ENCODE measurements around the gene DQX1.

DQX1 gene

GRCh38 chr2:74535440-74535965 lies 9.5 kb upstream of the DQX1 start:
- no peak for TF ChIP-seq CTCF (IDR thresholded peaks at IDR 0.05; ENCODE audit: extremely low read depth, missing control alignments)
- no peak for DNase-seq (ENCODE audit: low spot score)

- no peak for DNase-seq (ENCODE audit: low spot score)
- TF ChIP-seq CTCF (IDR thresholded peaks at IDR 0.05; ENCODE audit: extremely low read depth, missing control alignments) = no peak
Measured at GRCh38 chr2:74534411-74534810, 8.4 kb upstream of the DQX1 start.

GRCh38 chr2:74533464-74533863 lies 7.4 kb upstream of the DQX1 start:
- TF ChIP-seq CTCF (IDR thresholded peaks at IDR 0.05; ENCODE audit: extremely low read depth, missing control alignments) = no peak
- DNase-seq (ENCODE audit: low spot score) = no peak

GRCh38 chr2:74532222-74532621 lies 6.2 kb upstream of the DQX1 start:
- DNase-seq (ENCODE audit: low spot score) = peak; percentile 52
- TF ChIP-seq CTCF (IDR thresholded peaks at IDR 0.05; ENCODE audit: extremely low read depth, missing control alignments) = peak; percentile 25

GRCh38 chr2:74531666-74532065 lies 5.6 kb upstream of the DQX1 start:
- DNase-seq (ENCODE audit: low spot score) = no peak
- TF ChIP-seq CTCF (IDR thresholded peaks at IDR 0.05; ENCODE audit: extremely low read depth, missing control alignments) = no peak

- DNase-seq (ENCODE audit: low spot score) = peak; percentile 86
- no peak for TF ChIP-seq CTCF (IDR thresholded peaks at IDR 0.05; ENCODE audit: extremely low read depth, missing control alignments)
Measured at GRCh38 chr2:74530239-74531187, 4.5 kb upstream of the DQX1 start.

Measured in GM20000 (cell line).